SK-N-SH (cell line): Measurements from ENCODE around the gene COPZ1. TPM values are rescaled to one million over a fixed set of nuclear protein-coding genes. Genes with fewer than 3 reads are reported as not detected.

ENCODE experiments used
- CTCF ChIA-PET: fragments of 300-600, 350-600 bp; formaldehyde crosslinking; extraction: SDS; loops from one replicate; lab custom pipeline; 2021; lab: Yijun Ruan, JAX
- POLR2A ChIA-PET: fragments of 350-600 bp; sonication (Branson Sonifier 250); formaldehyde crosslinking; extraction: SDS; loops from one replicate; lab custom pipeline; 2020; ENCODE audit warnings: antibody characterized with exemption, inconsistent platforms; lab: Yijun Ruan, JAX
- DNase-seq: peaks from one replicate; pipeline ENCODE4 v3.0.0; 2012
- H2AFZ ChIP-seq: fragments of 200-600 bp; sonication (generic); 2 replicates; pipeline ENCODE4 v1.8.1; 2016; ENCODE audit warnings: antibody characterized with exemption, mild to moderate bottlenecking, low read depth
- H3F3A ChIP-seq: fragments of 200-600 bp; sonication (generic); replicated peaks from 2 replicates; pipeline ENCODE3; 2016; ENCODE audit warnings: antibody characterized with exemption, mild to moderate bottlenecking; ENCODE audit not compliant: insufficient read depth
- H3K27ac ChIP-seq, 2 experiments: fragments of 200-500 bp in 1 of 2; fragments of 200-600 bp in 1 of 2; sonication (Bioruptor generic) in 1 of 2; sonication (generic), shearing (Covaris generic) in 1 of 2; 2 replicates each; pipeline versions ENCODE4 v1.5.1 to v1.6.1; 2014 to 2016; ENCODE audit warnings: low read depth in 2 of 2, inconsistent platforms in 1 of 2, low read length in 1 of 2, mild to moderate bottlenecking in 1 of 2, mixed read lengths in 1 of 2
- H3K27me3 ChIP-seq: fragments of 200-600 bp; sonication (generic), shearing (Covaris generic); 2 replicates; pipeline ENCODE4 v1.6.1; 2016; ENCODE audit warnings: mixed run types; ENCODE audit not compliant: insufficient read depth
- H3K36me3 ChIP-seq, 2 experiments: fragments of 200-500 bp in 1 of 2; fragments of 200-600 bp in 1 of 2; sonication (Bioruptor generic) in 1 of 2; sonication (generic) in 1 of 2; replicated peaks in 1 of 2; 2 replicates each; pipeline versions ENCODE3 to v1.5.1; 2014 to 2016; ENCODE audit warnings: low read length in 1 of 2, mild to moderate bottlenecking in 1 of 2; ENCODE audit not compliant: insufficient read depth in 2 of 2, control insufficient read depth in 1 of 2
- H3K4me1 ChIP-seq, 2 experiments: fragments of 200-500 bp in 1 of 2; fragments of 200-600 bp in 1 of 2; sonication (Bioruptor generic) in 1 of 2; sonication (generic), shearing (Covaris generic) in 1 of 2; 2 replicates each; pipeline versions ENCODE4 v1.5.1 to v1.6.1; 2014 to 2016; ENCODE audit warnings: low read depth in 1 of 2, low read length in 1 of 2, mixed run types in 1 of 2; ENCODE audit not compliant: insufficient read depth in 2 of 2, control insufficient read depth in 1 of 2
- H3K4me2 ChIP-seq: fragments of 200-600 bp; sonication (generic), shearing (Covaris generic); 2 replicates; pipeline ENCODE4 v1.6.1; 2017; ENCODE audit warnings: mixed run types
- H3K4me3 ChIP-seq, 2 experiments: fragments of 200-500 bp in 1 of 2; fragments of 200-600 bp in 1 of 2; sonication (Bioruptor generic) in 1 of 2; sonication (generic), shearing (Covaris generic) in 1 of 2; 2 replicates each; pipeline versions ENCODE4 v1.5.1 to v1.8.1; 2014 to 2016; ENCODE audit warnings: low read depth in 2 of 2, inconsistent platforms in 1 of 2, low read length in 1 of 2, mild to moderate bottlenecking in 1 of 2, mixed read lengths in 1 of 2, moderate library complexity in 1 of 2
- H3K79me2 ChIP-seq: fragments of 200-600 bp; sonication (generic); 2 replicates; pipeline ENCODE4 v1.8.1; 2017; ENCODE audit warnings: mild to moderate bottlenecking; ENCODE audit not compliant: insufficient read depth
- H3K9ac ChIP-seq: fragments of 200-600 bp; sonication (generic); 2 replicates; pipeline ENCODE4 v1.6.1; 2017; ENCODE audit warnings: mixed run types
- H3K9me2 ChIP-seq: fragments of 200-600 bp; sonication (generic); 2 replicates; pipeline ENCODE4 v1.6.1; 2017; ENCODE audit warnings: mixed run types
- H3K9me3 ChIP-seq: fragments of 200-600 bp; sonication (generic); 2 replicates; pipeline ENCODE4 v1.6.1; 2017; ENCODE audit warnings: mixed run types, mild to moderate bottlenecking, moderate library complexity
- H4K20me1 ChIP-seq: fragments of 200-600 bp; sonication (generic); 2 replicates; pipeline ENCODE4 v1.6.1; 2017; ENCODE audit warnings: mild to moderate bottlenecking, mixed run types; ENCODE audit not compliant: insufficient read depth
- ELF1 ChIP-seq: IDR thresholded peaks from 2 replicates; pipeline ENCODE4 v1.4.0; 2012
- FOXJ3 ChIP-seq: sonication (generic); formaldehyde crosslinking; IDR thresholded peaks from 2 replicates; pipeline ENCODE4 v1.5.1; 2020; ENCODE audit warnings: mild to moderate bottlenecking, missing genetic modification reagents
- GATA2 ChIP-seq: sonication (generic); formaldehyde crosslinking; IDR thresholded peaks from 2 replicates; pipeline ENCODE4 v1.5.0; 2020; ENCODE audit warnings: mild to moderate bottlenecking, missing genetic modification reagents
- JUND ChIP-seq: IDR thresholded peaks from 2 replicates; pipeline ENCODE4 v1.4.0; 2012
- MEF2A ChIP-seq: IDR thresholded peaks from 2 replicates; pipeline ENCODE4 v1.4.0; 2012; ENCODE audit warnings: low read depth, borderline replicate concordance
- NFIC ChIP-seq: IDR thresholded peaks from 2 replicates; pipeline ENCODE4 v1.4.0; 2012; ENCODE audit warnings: borderline replicate concordance
- NRF1 ChIP-seq: IDR thresholded peaks from 2 replicates; pipeline ENCODE4 v1.6.1; 2012; ENCODE audit warnings: low read depth, mild to moderate bottlenecking, low read length
- POLR2AphosphoS5 ChIP-seq: IDR thresholded peaks from 2 replicates; pipeline ENCODE4 v1.6.1; 2012; ENCODE audit warnings: low read depth, low read length
- RAD21 ChIP-seq: IDR thresholded peaks from 2 replicates; pipeline ENCODE4 v1.6.1; 2012; ENCODE audit warnings: mild to moderate bottlenecking, low read length
- RCOR1 ChIP-seq: fragments of 150-350 bp; IDR thresholded peaks from 2 replicates; pipeline ENCODE4 v1.6.1; 2017; ENCODE audit warnings: antibody characterized with exemption, low read length
- RFX5 ChIP-seq: IDR thresholded peaks from 2 replicates; pipeline ENCODE4 v1.6.1; 2012; ENCODE audit warnings: mild to moderate bottlenecking, improper control_type of control experiment, low read length
- SIN3A ChIP-seq: IDR thresholded peaks from 2 replicates; pipeline ENCODE4 v1.6.1; 2012; ENCODE audit warnings: low read depth, mild to moderate bottlenecking, low read length, moderate library complexity, borderline replicate concordance
- SMC3 ChIP-seq: IDR thresholded peaks from 2 replicates; pipeline ENCODE4 v1.6.1; 2012; ENCODE audit warnings: low read depth, low read length, improper control_type of control experiment
- TAF1 ChIP-seq: IDR thresholded peaks from 2 replicates; pipeline ENCODE4 v1.6.1; 2012; ENCODE audit warnings: low read depth, mild to moderate bottlenecking, low read length, moderate library complexity, borderline replicate concordance
- TCF12 ChIP-seq: IDR thresholded peaks from 2 replicates; pipeline ENCODE4 v1.4.0; 2012
- TEAD4 ChIP-seq: IDR thresholded peaks from 2 replicates; pipeline ENCODE4 v1.4.0; 2012; ENCODE audit warnings: mild to moderate bottlenecking, borderline replicate concordance; ENCODE audit not compliant: insufficient read depth
- YY1 ChIP-seq: IDR thresholded peaks from 2 replicates; pipeline ENCODE4 v1.4.0; 2012; ENCODE audit warnings: low read depth, mild to moderate bottlenecking
- WGBS: methylation state at CpG from one replicate; pipeline ENCODE4 v1.1.6; 2017; ENCODE audit warnings: low lambda C conversion rate; 5-methylcytosine and 5-hydroxymethylcytosine counted together
- polyA plus RNA-seq, 3 experiments: library from polyadenylated mRNA; depleted of rRNA; stranded (reverse); fragments of >200 nt; gene quantifications; 2 replicates each; pipeline ENCODE4 v1.2.3, GENCODE V29; 2012
- TF ChIP-seq, protein P1 (sequence below): IDR thresholded peaks from 2 replicates; pipeline ENCODE4 v1.4.0; 2012; ENCODE audit warnings: low read depth, borderline replicate concordance
- TF ChIP-seq, protein P2 (sequence below): IDR thresholded peaks from 2 replicates; pipeline ENCODE4 v1.4.0; 2012; ENCODE audit warnings: low read depth, borderline replicate concordance
- TF ChIP-seq, protein P3 (sequence below): fragments of 150-350 bp; IDR thresholded peaks from 2 replicates; pipeline ENCODE4 v1.6.1; 2017; ENCODE audit warnings: antibody characterized with exemption, low read length, low read depth, borderline replicate concordance
- TF ChIP-seq, protein P4 (sequence below): fragments of 150-350 bp; IDR thresholded peaks from 2 replicates; pipeline ENCODE4 v1.6.1; 2016; ENCODE audit warnings: mild to moderate bottlenecking, low read depth, low read length

Gene COPZ1
- polyA plus RNA-seq, 1 of the 3 experiments (the other 2 are of a cell fraction): 111 TPM

DNA sequence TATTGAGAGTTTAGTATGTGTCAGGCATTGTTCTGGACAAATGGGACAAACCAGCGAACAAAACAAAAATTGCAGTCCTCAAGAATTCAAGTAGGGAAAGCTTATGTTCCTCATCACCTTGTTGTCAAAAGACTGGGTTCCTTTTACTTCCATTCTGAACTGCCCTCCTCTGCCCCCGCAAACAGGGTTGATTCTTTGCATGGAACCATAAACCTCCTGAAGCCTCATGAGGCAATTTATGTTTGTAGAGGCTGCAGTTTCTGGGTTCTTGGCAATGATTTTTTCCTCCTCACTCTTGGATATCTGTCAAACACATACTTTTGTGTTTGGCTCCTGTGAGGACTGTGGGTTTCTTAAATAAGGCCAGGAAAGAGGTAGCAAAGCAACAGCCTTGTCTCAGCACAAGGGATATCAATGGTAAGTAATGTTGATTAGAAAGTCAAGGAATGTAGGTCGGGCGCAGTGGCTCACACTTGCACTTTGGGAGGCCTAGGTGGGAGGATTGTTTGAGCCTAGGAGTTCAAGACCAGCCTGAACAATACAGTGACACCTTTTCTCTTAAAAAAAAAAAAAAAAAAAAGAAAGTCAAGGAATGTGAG, 13.9 kb downstream of the COPZ1 start:
- H4K20me1 ChIP-seq: peaks cover 22% of the 10 kb centered on the region
- ChIA-PET POLR2A (no interaction called here), CTCF (interaction anchor here (0.5 to 16.1 kb wide), 10 partner anchors 13 to 332 kb away, joined by 3 to 266 read pairs (median 38); partner anchors contain the start of gene COPZ1)
- H3K79me2 ChIP-seq: peaks cover 42% of the 10 kb centered on the region
- no peak for DNase-seq
- no peak overlapping the region for H3K27ac ChIP-seq
- no peak overlapping the region for H3K9ac ChIP-seq
- H2AFZ ChIP-seq: no peak overlapping the region
- H3K4me2 ChIP-seq: no peak overlapping the region
- H3K4me1 ChIP-seq: peaks cover 0 to 5% of the 10 kb centered on the region in 2 experiments; a peak in 1 of 4 replicates
- H3K36me3 ChIP-seq: peaks cover 22 to 26% of the 10 kb centered on the region in 2 experiments
- WGBS: 92% methylated on average over 4 of the region's 4 CpGs
- TF ChIP-seq, protein P1, sequence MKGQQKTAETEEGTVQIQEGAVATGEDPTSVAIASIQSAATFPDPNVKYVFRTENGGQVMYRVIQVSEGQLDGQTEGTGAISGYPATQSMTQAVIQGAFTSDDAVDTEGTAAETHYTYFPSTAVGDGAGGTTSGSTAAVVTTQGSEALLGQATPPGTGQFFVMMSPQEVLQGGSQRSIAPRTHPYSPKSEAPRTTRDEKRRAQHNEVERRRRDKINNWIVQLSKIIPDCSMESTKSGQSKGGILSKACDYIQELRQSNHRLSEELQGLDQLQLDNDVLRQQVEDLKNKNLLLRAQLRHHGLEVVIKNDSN: no peak
- TF ChIP-seq, protein P2, sequence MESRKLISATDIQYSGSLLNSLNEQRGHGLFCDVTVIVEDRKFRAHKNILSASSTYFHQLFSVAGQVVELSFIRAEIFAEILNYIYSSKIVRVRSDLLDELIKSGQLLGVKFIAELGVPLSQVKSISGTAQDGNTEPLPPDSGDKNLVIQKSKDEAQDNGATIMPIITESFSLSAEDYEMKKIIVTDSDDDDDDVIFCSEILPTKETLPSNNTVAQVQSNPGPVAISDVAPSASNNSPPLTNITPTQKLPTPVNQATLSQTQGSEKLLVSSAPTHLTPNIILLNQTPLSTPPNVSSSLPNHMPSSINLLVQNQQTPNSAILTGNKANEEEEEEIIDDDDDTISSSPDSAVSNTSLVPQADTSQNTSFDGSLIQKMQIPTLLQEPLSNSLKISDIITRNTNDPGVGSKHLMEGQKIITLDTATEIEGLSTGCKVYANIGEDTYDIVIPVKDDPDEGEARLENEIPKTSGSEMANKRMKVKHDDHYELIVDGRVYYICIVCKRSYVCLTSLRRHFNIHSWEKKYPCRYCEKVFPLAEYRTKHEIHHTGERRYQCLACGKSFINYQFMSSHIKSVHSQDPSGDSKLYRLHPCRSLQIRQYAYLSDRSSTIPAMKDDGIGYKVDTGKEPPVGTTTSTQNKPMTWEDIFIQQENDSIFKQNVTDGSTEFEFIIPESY: no peak
- TF ChIP-seq RCOR1: no peak
- TF ChIP-seq SMC3: no peak
- TF ChIP-seq TCF12: no peak
- no peak for TF ChIP-seq YY1
- TF ChIP-seq NFIC: no peak
- TF ChIP-seq TEAD4: no peak
- TF ChIP-seq FOXJ3: no peak
- H3K9me3 ChIP-seq: no peaks in the 10 kb centered on the region
- H3K27me3 ChIP-seq: no peaks in the 10 kb centered on the region
- H3K9me2 ChIP-seq: no peaks in the 10 kb centered on the region
- H3K4me3 ChIP-seq: no peak overlapping the region
- H3F3A ChIP-seq: no peaks in the 10 kb centered on the region

DNA sequence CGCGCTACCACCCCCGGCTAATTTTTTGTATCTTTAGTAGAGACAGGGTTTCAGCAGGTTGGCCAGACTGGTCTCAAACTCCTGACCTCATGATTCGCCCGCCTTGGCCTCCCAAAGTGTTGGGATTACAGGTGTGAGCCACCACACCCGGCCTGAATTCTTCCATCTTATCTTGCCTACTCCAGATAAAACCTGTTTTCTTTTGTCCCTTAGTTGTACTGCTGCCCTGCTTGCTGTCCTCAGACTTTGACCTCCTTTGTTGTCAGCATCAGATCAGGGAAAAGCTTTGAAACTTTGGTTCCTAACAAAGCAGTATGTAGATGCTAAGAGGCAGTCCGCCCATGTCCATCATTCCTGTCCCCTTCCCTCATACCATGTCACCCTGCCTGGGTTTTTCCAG, 15.9 kb downstream of the COPZ1 start:
- Histone ChIP-seq H3F3A (no peaks in the 10 kb centered on the region), H2AFZ (no peak overlapping the region), H3K36me3 (peaks cover 34 to 39% of the 10 kb centered on the region in 2 experiments), H3K27me3 (no peaks in the 10 kb centered on the region), H3K9me3 (no peaks in the 10 kb centered on the region), H3K27ac (no peak overlapping the region), H3K9ac (no peak overlapping the region), H3K9me2 (no peaks in the 10 kb centered on the region), H3K4me3 (no peak overlapping the region), H3K4me2 (no peak overlapping the region), H3K4me1 (peaks cover 0 to 5% of the 10 kb centered on the region in 2 experiments; a peak in 1 of 4 replicates), H4K20me1 (peaks cover 20% of the 10 kb centered on the region), H3K79me2 (peaks cover 22% of the 10 kb centered on the region; the same call in 1 of the 2 replicates)
- 100% methylated on average over 7 of the region's 7 CpGs for WGBS
- TF ChIP-seq, protein P1: no peak
- no peak for TF ChIP-seq GATA2 (CRISPR knock-in tag)
- TF ChIP-seq, protein P3, sequence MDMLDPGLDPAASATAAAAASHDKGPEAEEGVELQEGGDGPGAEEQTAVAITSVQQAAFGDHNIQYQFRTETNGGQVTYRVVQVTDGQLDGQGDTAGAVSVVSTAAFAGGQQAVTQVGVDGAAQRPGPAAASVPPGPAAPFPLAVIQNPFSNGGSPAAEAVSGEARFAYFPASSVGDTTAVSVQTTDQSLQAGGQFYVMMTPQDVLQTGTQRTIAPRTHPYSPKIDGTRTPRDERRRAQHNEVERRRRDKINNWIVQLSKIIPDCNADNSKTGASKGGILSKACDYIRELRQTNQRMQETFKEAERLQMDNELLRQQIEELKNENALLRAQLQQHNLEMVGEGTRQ: no peak
- no peak for TF ChIP-seq RCOR1
- no peak for TF ChIP-seq TAF1
- TF ChIP-seq RFX5: no peak
- no peak for TF ChIP-seq NRF1
- TF ChIP-seq SMC3: no peak
- no peak for TF ChIP-seq ELF1
- TF ChIP-seq TCF12: no peak
- TF ChIP-seq POLR2AphosphoS5: no peak
- no peak for TF ChIP-seq JUND
- TF ChIP-seq MEF2A: no peak
- no peak for TF ChIP-seq RAD21
- TF ChIP-seq, protein P4, sequence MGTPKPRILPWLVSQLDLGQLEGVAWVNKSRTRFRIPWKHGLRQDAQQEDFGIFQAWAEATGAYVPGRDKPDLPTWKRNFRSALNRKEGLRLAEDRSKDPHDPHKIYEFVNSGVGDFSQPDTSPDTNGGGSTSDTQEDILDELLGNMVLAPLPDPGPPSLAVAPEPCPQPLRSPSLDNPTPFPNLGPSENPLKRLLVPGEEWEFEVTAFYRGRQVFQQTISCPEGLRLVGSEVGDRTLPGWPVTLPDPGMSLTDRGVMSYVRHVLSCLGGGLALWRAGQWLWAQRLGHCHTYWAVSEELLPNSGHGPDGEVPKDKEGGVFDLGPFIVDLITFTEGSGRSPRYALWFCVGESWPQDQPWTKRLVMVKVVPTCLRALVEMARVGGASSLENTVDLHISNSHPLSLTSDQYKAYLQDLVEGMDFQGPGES: no peak
- no peak for TF ChIP-seq SIN3A
- TF ChIP-seq FOXJ3: no peak
- no peak for DNase-seq
- CTCF ChIA-PET: interaction anchor here (1.0 to 3.6 kb wide), 6 partner anchors 11 to 46 kb away, joined by 3 to 23 read pairs (median 4); partner anchors contain the start of gene COPZ1
- POLR2A ChIA-PET: interaction anchor here (0.9 kb wide), 1 partner anchor 40 kb away, joined by 3 read pairs; no protein-coding TSS in a partner anchor
